ENCODE measurements around the gene CFAP97D2. TPM values are rescaled to one million over a fixed set of nuclear protein-coding genes. Genes with fewer than 3 reads are reported as not detected.

Gene CFAP97D2
- total RNA-seq, 1 donor from 2014 or later = not detected

- ChIA-PET CTCF (no interaction called here), POLR2A (interaction anchor here (0.7 to 1.6 kb wide), 3 partner anchors 44 to 170 kb away, joined by 3 to 4 read pairs (median 4); partner anchors contain the start of gene UPF3A)
- ATAC-seq (ENCODE audit: low read depth) = no peak
These were observed 56.6 kb downstream of the CFAP97D2 start for GRCh38 chr13:114235697-114236096.

GRCh38 chr13:114236227-114236626 lies 57.2 kb downstream of the CFAP97D2 start:
- CTCF ChIA-PET = interaction anchor here (1.0 to 1.3 kb wide), 2 partner anchors 9 to 22 kb away, joined by 3 read pairs; no protein-coding TSS in a partner anchor
- DNase-seq = no peak
- intact Hi-C loops (cut with micrococcal nuclease) = loop anchor here (5.0 kb wide), 1 partner anchor 1294 kb away; no protein-coding TSS in a partner anchor
- Mint-ChIP-seq H3K4me3 (peak overlapping the region; percentile 86), H3K9me3 (no peaks in the 10 kb centered on the region), H3K27me3 (no peaks in the 10 kb centered on the region), H3K36me3 (ENCODE audit: low read depth) (peaks cover 43% of the 10 kb centered on the region), H3K4me1 (peaks cover 22% of the 10 kb centered on the region), H3K27ac (no peak overlapping the region)
- POLR2A ChIA-PET = interaction anchor here (1.6 kb wide), 1 partner anchor 170 kb away, joined by 3 read pairs; no protein-coding TSS in a partner anchor
- no peak for TF ChIP-seq CTCF (IDR thresholded peaks at IDR 0.05)
- no peak for ATAC-seq (ENCODE audit: low read depth)

More at GRCh38 chr13:114235697-114236096, 56.6 kb downstream of the CFAP97D2 start:
- intact Hi-C loops (cut with micrococcal nuclease) = loop anchor here (1.0 to 5.0 kb wide), 6 partner anchors 46 to 1293 kb away; partner anchors contain the start of genes CHAMP1 and UPF3A
- Mint-ChIP-seq H3K27ac (peak overlapping the region; percentile 59), H3K36me3 (ENCODE audit: low read depth) (peaks cover 39% of the 10 kb centered on the region), H3K27me3 (peaks cover 2% of the 10 kb centered on the region), H3K4me3 (peak overlapping the region; percentile 86), H3K9me3 (no peaks in the 10 kb centered on the region), H3K4me1 (peaks cover 22% of the 10 kb centered on the region)
- TF ChIP-seq CTCF (IDR thresholded peaks at IDR 0.05) = no peak
- no peak for DNase-seq

- intact Hi-C loops (cut with micrococcal nuclease) = loop anchor here (5.0 kb wide), 1 partner anchor 1295 kb away; no protein-coding TSS in a partner anchor
- TF ChIP-seq CTCF (IDR thresholded peaks at IDR 0.05) = no peak
- no peak overlapping the region for H3K27ac Mint-ChIP-seq
- no peaks in the 10 kb centered on the region for H3K27me3 Mint-ChIP-seq
- peaks cover 56% of the 10 kb centered on the region for H3K36me3 Mint-ChIP-seq (ENCODE audit: low read depth)
- ChIA-PET POLR2A (interaction anchor here (0.6 kb wide), 1 partner anchor 40 kb away, joined by 5 read pairs; no protein-coding TSS in a partner anchor), CTCF (interaction anchor here (1.3 kb wide), 1 partner anchor 20 kb away, joined by 3 read pairs; no protein-coding TSS in a partner anchor)
- no peak for DNase-seq
- H3K4me1 Mint-ChIP-seq = peaks cover 22% of the 10 kb centered on the region
- no peak for ATAC-seq (ENCODE audit: low read depth)
- no peaks in the 10 kb centered on the region for H3K9me3 Mint-ChIP-seq
- H3K4me3 Mint-ChIP-seq = peak overlapping the region; percentile 9
These were observed 58.5 kb downstream of the CFAP97D2 start for GRCh38 chr13:114237415-114238112.

- no peak for ATAC-seq (ENCODE audit: low read depth)
- no peak for DNase-seq
- Mint-ChIP-seq H3K27me3 (no peaks in the 10 kb centered on the region), H3K36me3 (ENCODE audit: low read depth) (peaks cover 91% of the 10 kb centered on the region), H3K27ac (no peak overlapping the region), H3K4me3 (no peak overlapping the region), H3K9me3 (no peaks in the 10 kb centered on the region), H3K4me1 (peaks cover 3% of the 10 kb centered on the region)
- ChIA-PET CTCF (no interaction called here), POLR2A (no interaction called here)
- intact Hi-C loops (cut with micrococcal nuclease) = no loop called here
- no peak for TF ChIP-seq CTCF (IDR thresholded peaks at IDR 0.05)
These were observed 62.9 kb downstream of the CFAP97D2 start for GRCh38 chr13:114241918-114242317.

GRCh38 chr13:114243971-114244370 lies 64.9 kb downstream of the CFAP97D2 start:
- H3K4me1 Mint-ChIP-seq = no peaks in the 10 kb centered on the region
- ChIA-PET CTCF (no interaction called here), POLR2A (no interaction called here)
- no peak for TF ChIP-seq CTCF (IDR thresholded peaks at IDR 0.05)
- ATAC-seq (ENCODE audit: low read depth) (no peak), DNase-seq (no peak)
- no peaks in the 10 kb centered on the region for H3K27me3 Mint-ChIP-seq
- H3K36me3 Mint-ChIP-seq (ENCODE audit: low read depth) = peaks cover 91% of the 10 kb centered on the region
- intact Hi-C loops (cut with micrococcal nuclease) = no loop called here
- no peak overlapping the region for H3K27ac Mint-ChIP-seq
- H3K9me3 Mint-ChIP-seq = no peaks in the 10 kb centered on the region
- no peak overlapping the region for H3K4me3 Mint-ChIP-seq

Measured in activated B cell treated with CpG ODN at 0.5 μM for 24 hours (primary cell).